Naive thymus-derived CD4-positive, alpha-beta T cell (primary cell): Measurements from ENCODE around the gene TAS2R38. TPM values are rescaled to one million over a fixed set of nuclear protein-coding genes. Genes with fewer than 3 reads are reported as not detected.

ENCODE experiments used
- ATAC-seq: fragments of 150-1000 bp; cut with Tn5 transposase; 2 replicates; pipeline ENCODE4 v1.10.0; 2021; ENCODE audit warnings: mild to moderate bottlenecking, moderate library complexity
- CTCF ChIA-PET: fragments of 350-600 bp; sonication (Branson Sonifier 250); formaldehyde crosslinking; loops from one replicate; lab custom pipeline; 2021; ENCODE audit warnings: antibody characterized with exemption; lab: Charles Lee
- POLR2A ChIA-PET: fragments of 350-600 bp; sonication (Branson Sonifier 250); formaldehyde crosslinking; loops from one replicate; lab custom pipeline; 2021; ENCODE audit warnings: antibody characterized with exemption, inconsistent platforms; lab: Charles Lee
- DNase-seq, 9 donors: peaks; one replicate each; pipeline versions ENCODE4 v3.0.0 to v3.0.0-alpha.2; 2020 to 2022; ENCODE audit warnings: mixed read lengths in 1 of 9
- H3K27ac ChIP-seq: one replicate; pipeline ENCODE4 v1.7.0; 2013; ENCODE audit warnings: mild to moderate bottlenecking, low read depth, low read length, moderate library complexity
- H3K27me3 ChIP-seq, 2 donors: one replicate each; pipeline ENCODE4 v1.7.0; 2013; ENCODE audit warnings: low read length in 2 of 2, mild to moderate bottlenecking in 2 of 2, moderate library complexity in 2 of 2; ENCODE audit not compliant: control insufficient read depth in 2 of 2, insufficient read depth in 2 of 2
- H3K36me3 ChIP-seq, 3 experiments: 1 replicate in 2 of 3; 2 replicates in 1 of 3; pipeline ENCODE4 v1.7.0; 2013; ENCODE audit warnings: low read length in 3 of 3, mild to moderate bottlenecking in 3 of 3, moderate library complexity in 1 of 3; ENCODE audit not compliant: insufficient read depth in 3 of 3, control insufficient read depth in 2 of 3
- H3K4me1 ChIP-seq, 2 donors: one replicate each; pipeline ENCODE4 v1.7.0; 2013; ENCODE audit warnings: low read length in 2 of 2, mild to moderate bottlenecking in 2 of 2, moderate library complexity in 1 of 2; ENCODE audit not compliant: control insufficient read depth in 2 of 2, insufficient read depth in 2 of 2
- H3K4me3 ChIP-seq: 2 replicates; pipeline ENCODE4 v1.7.0; 2013; ENCODE audit warnings: mild to moderate bottlenecking, low read length
- H3K9me3 ChIP-seq, 3 experiments: 1 replicate in 2 of 3; 2 replicates in 1 of 3; pipeline ENCODE4 v1.7.0; 2013; ENCODE audit warnings: low read length in 3 of 3; ENCODE audit not compliant: control insufficient read depth in 2 of 3
- H3K27ac Mint-ChIP-seq, 9 donors: one replicate each; pipeline ENCODE4 v1.8.0; 2020 to 2022; ENCODE audit warnings: mixed read lengths in 9 of 9, mild to moderate bottlenecking in 8 of 9, moderate library complexity in 5 of 9, inconsistent platforms in 2 of 9
- H3K27me3 Mint-ChIP-seq, 5 donors: one replicate each; pipeline ENCODE4 v1.8.0; 2021 to 2022; ENCODE audit warnings: mixed read lengths in 5 of 5, mild to moderate bottlenecking in 1 of 5
- H3K36me3 Mint-ChIP-seq, 5 donors: one replicate each; pipeline ENCODE4 v1.8.0; 2020 to 2022; ENCODE audit warnings: mixed read lengths in 5 of 5, mild to moderate bottlenecking in 3 of 5, inconsistent platforms in 1 of 5
- H3K4me1 Mint-ChIP-seq, 7 donors: one replicate each; pipeline ENCODE4 v1.8.0; 2020 to 2022; ENCODE audit warnings: mixed read lengths in 7 of 7, mild to moderate bottlenecking in 3 of 7, inconsistent platforms in 1 of 7
- H3K4me3 Mint-ChIP-seq, 10 donors: one replicate each; pipeline ENCODE4 v1.8.0; 2020 to 2022; ENCODE audit warnings: mild to moderate bottlenecking in 10 of 10, mixed read lengths in 10 of 10, moderate library complexity in 6 of 10, inconsistent platforms in 2 of 10
- H3K9me3 Mint-ChIP-seq, 11 donors: one replicate each; pipeline ENCODE4 v1.8.0; 2020 to 2022; ENCODE audit warnings: mixed read lengths in 11 of 11, mild to moderate bottlenecking in 4 of 11, inconsistent platforms in 1 of 11, moderate library complexity in 1 of 11
- intact Hi-C, 2 donors: fragments of 100-400 bp; cut with micrococcal nuclease; formaldehyde crosslinking; loops; one replicate each; pipeline ENCODE4 v1.15.1; 2023
- polyA plus RNA-seq, 2 donors: library from polyadenylated mRNA; unstranded; fragments of 300-500 nt; fragmentation: Illumina TruSeq; gene quantifications; one replicate each; pipeline ENCODE4 v1.2.3, GENCODE V29; 2021
- total RNA-seq, 6 experiments: library from RNA in 5 of 6; stranded (reverse) in 5 of 6; gene quantifications; 1 replicate in 5 of 6; 2 replicates in 1 of 6; pipeline ENCODE4 v1.2.3 and lab custom pipeline; 2021 to 2026

Gene TAS2R38
- total and polyA plus RNA-seq, 7 experiments from 2014 or later: not detected

- no peaks in the 10 kb centered on the region for H3K36me3 Mint-ChIP-seq
- DNase-seq (peak in 1 of 9 donors; percentile 6), ATAC-seq (no peak)
- peaks cover 6 to 29% (median 13%) of the 10 kb centered on the region in 7 donors for H3K4me1 Mint-ChIP-seq
- CTCF ChIA-PET: no interaction called here
- intact Hi-C loops: loop anchor here (5.0 to 10.0 kb wide), 4 partner anchors 158 to 1023 kb away; no protein-coding TSS in a partner anchor
- peak overlapping the region in 3 of 9 donors; percentile 44 to 55 (median 52) for H3K27ac Mint-ChIP-seq
- H3K27me3 Mint-ChIP-seq: no peaks in the 10 kb centered on the region
- Histone ChIP-seq H3K4me1 (peaks cover 0 to 12% of the 10 kb centered on the region in 2 donors), H3K27me3 (no peaks in the 10 kb centered on the region), H3K27ac (no peak overlapping the region), H3K36me3 (no peaks in the 10 kb centered on the region), H3K9me3 (no peaks in the 10 kb centered on the region), H3K4me3 (no peak overlapping the region)
- peak overlapping the region in 1 of 10 donors; percentile 40 for H3K4me3 Mint-ChIP-seq
- H3K9me3 Mint-ChIP-seq: peaks cover 0 to 6% (median 0%) of the 10 kb centered on the region in 11 donors
- POLR2A ChIA-PET: no interaction called here
These were observed 6.0 kb upstream of the TAS2R38 start for GRCh38 chr7:141979568-141979967.

GRCh38 chr7:141978351-141978750, 4.8 kb upstream of the TAS2R38 start:
- Histone ChIP-seq H3K27me3 (no peaks in the 10 kb centered on the region), H3K4me1 (peaks cover 0 to 12% of the 10 kb centered on the region in 2 donors), H3K36me3 (no peaks in the 10 kb centered on the region), H3K9me3 (no peaks in the 10 kb centered on the region), H3K4me3 (no peak overlapping the region), H3K27ac (no peak overlapping the region)
- Mint-ChIP-seq H3K27ac (no peak overlapping the region), H3K4me3 (no peak overlapping the region), H3K9me3 (peaks cover 0 to 6% (median 0%) of the 10 kb centered on the region in 11 donors), H3K36me3 (no peaks in the 10 kb centered on the region), H3K27me3 (no peaks in the 10 kb centered on the region), H3K4me1 (peaks cover 6 to 29% (median 13%) of the 10 kb centered on the region in 7 donors)
- intact Hi-C loops: loop anchor here (5.0 to 10.0 kb wide), 4 partner anchors 159 to 1024 kb away; no protein-coding TSS in a partner anchor
- ATAC-seq (no peak), DNase-seq (no peak)
- ChIA-PET CTCF (no interaction called here), POLR2A (no interaction called here)

GRCh38 chr7:141976524-141977245, 3.1 kb upstream of the TAS2R38 start:
- peak overlapping the region in 6 of 9 donors; percentile 38 to 91 (median 76) for H3K27ac Mint-ChIP-seq
- no peaks in the 10 kb centered on the region for H3K27me3 Mint-ChIP-seq
- no peaks in the 10 kb centered on the region for H3K36me3 ChIP-seq
- peak overlapping the region; percentile 73 for H3K4me3 ChIP-seq
- ATAC-seq: no peak
- no peaks in the 10 kb centered on the region for H3K27me3 ChIP-seq
- H3K9me3 ChIP-seq: no peaks in the 10 kb centered on the region
- peaks cover 0 to 12% of the 10 kb centered on the region in 2 donors for H3K4me1 ChIP-seq
- no peak for DNase-seq
- ChIA-PET CTCF (interaction anchor here (0.6 to 2.7 kb wide), 6 partner anchors 10 to 834 kb away, joined by 3 to 9 read pairs (median 3); no protein-coding TSS in a partner anchor), POLR2A (interaction anchor here (0.6 to 0.7 kb wide), 2 partner anchors 332 to 694 kb away, joined by 3 to 7 read pairs; no protein-coding TSS in a partner anchor)
- intact Hi-C loops: loop anchor here (1.0 to 10.0 kb wide), 6 partner anchors 161 to 1026 kb away; no protein-coding TSS in a partner anchor
- peak overlapping the region; percentile 57 to 88 (median 82) for H3K4me3 Mint-ChIP-seq
- H3K27ac ChIP-seq: no peak overlapping the region
- H3K36me3 Mint-ChIP-seq: no peaks in the 10 kb centered on the region
- peaks cover 0 to 6% (median 0%) of the 10 kb centered on the region in 11 donors for H3K9me3 Mint-ChIP-seq
- H3K4me1 Mint-ChIP-seq: peaks cover 6 to 29% (median 13%) of the 10 kb centered on the region in 7 donors

- Mint-ChIP-seq H3K4me1 (peaks cover 6 to 29% (median 13%) of the 10 kb centered on the region in 7 donors), H3K27ac (peak overlapping the region in 8 of 9 donors; percentile 38 to 91 (median 76)), H3K9me3 (peaks cover 0 to 6% (median 0%) of the 10 kb centered on the region in 11 donors), H3K27me3 (no peaks in the 10 kb centered on the region), H3K36me3 (no peaks in the 10 kb centered on the region), H3K4me3 (peak overlapping the region; percentile 57 to 88 (median 82))
- DNase-seq (peak; percentile 31 to 72 (median 59)), ATAC-seq (peak; percentile 84)
- ChIA-PET POLR2A (interaction anchor here (0.6 to 0.7 kb wide), 2 partner anchors 331 to 693 kb away, joined by 3 to 7 read pairs; no protein-coding TSS in a partner anchor), CTCF (interaction anchor here (0.5 to 2.7 kb wide), 8 partner anchors 9 to 1244 kb away, joined by 3 to 9 read pairs (median 4); no protein-coding TSS in a partner anchor)
- Histone ChIP-seq H3K9me3 (no peaks in the 10 kb centered on the region), H3K4me1 (peaks cover 0 to 12% of the 10 kb centered on the region in 2 donors), H3K27me3 (no peaks in the 10 kb centered on the region), H3K4me3 (peak overlapping the region; percentile 73), H3K36me3 (no peaks in the 10 kb centered on the region), H3K27ac (no peak overlapping the region)
- intact Hi-C loops: loop anchor here (1.0 to 10.0 kb wide), 6 partner anchors 161 to 1026 kb away; no protein-coding TSS in a partner anchor
These were observed 2.4 kb upstream of the TAS2R38 start for GRCh38 chr7:141975806-141976523.

GRCh38 chr7:141974831-141975230, 1.3 kb upstream of the TAS2R38 start:
- no peak overlapping the region for H3K4me3 Mint-ChIP-seq
- H3K9me3 Mint-ChIP-seq: peaks cover 0 to 6% (median 0%) of the 10 kb centered on the region in 11 donors
- H3K27me3 Mint-ChIP-seq: no peaks in the 10 kb centered on the region
- Histone ChIP-seq H3K36me3 (no peaks in the 10 kb centered on the region), H3K4me3 (no peak overlapping the region), H3K4me1 (peaks cover 0 to 12% of the 10 kb centered on the region in 2 donors), H3K27ac (no peak overlapping the region), H3K27me3 (no peaks in the 10 kb centered on the region), H3K9me3 (no peaks in the 10 kb centered on the region)
- peaks cover 6 to 25% (median 13%) of the 10 kb centered on the region in 7 donors for H3K4me1 Mint-ChIP-seq
- POLR2A ChIA-PET: no interaction called here
- intact Hi-C loops: loop anchor here (5.0 to 10.0 kb wide), 4 partner anchors 162 to 1027 kb away; no protein-coding TSS in a partner anchor
- CTCF ChIA-PET: interaction anchor here (1.4 to 2.7 kb wide), 2 partner anchors 328 to 1239 kb away, joined by 4 to 9 read pairs; no protein-coding TSS in a partner anchor
- H3K27ac Mint-ChIP-seq: no peak overlapping the region
- H3K36me3 Mint-ChIP-seq: no peaks in the 10 kb centered on the region
- DNase-seq (peak in 2 of 9 donors; percentile 5 to 15), ATAC-seq (no peak)
